SK-N-MC (cell line): Measurements from ENCODE around the gene MYO5C.
"Not testable (repeated sequence)": the region's sequence is repeated elsewhere in the genome, so short reads cannot be mapped to it uniquely, and the experiment has no call there.

Source experiments
- DNase-seq: peaks from one replicate; pipeline ENCODE4 v3.0.0-alpha.2; 2011; ENCODE audit warnings: low read depth, low spot score
- H3K27ac ChIP-seq: fragments of 200-600 bp; sonication (generic); 2 replicates; pipeline ENCODE4 v1.5.1; 2016; ENCODE audit warnings: mixed run types
- H3K36me3 ChIP-seq: fragments of 200-600 bp; sonication (generic); 2 replicates; pipeline ENCODE4 v1.6.1; 2017; ENCODE audit warnings: antibody characterized with exemption, low read length, mixed read lengths; ENCODE audit not compliant: insufficient read depth
- H3K4me3 ChIP-seq: fragments of 200-600 bp; sonication (generic); 2 replicates; pipeline ENCODE4 v1.5.1; 2016
- H3K9ac ChIP-seq: fragments of 200-600 bp; sonication (generic); 2 replicates; pipeline ENCODE4 v1.8.0; 2017; ENCODE audit warnings: mixed run types, mixed read lengths; ENCODE audit not compliant: insufficient read length
- H3K9me3 ChIP-seq: fragments of 200-600 bp; sonication (generic); 2 replicates; pipeline ENCODE4 v1.6.1; 2017; ENCODE audit warnings: low read depth, mild to moderate bottlenecking, antibody characterized with exemption, low read length, moderate library complexity, mixed read lengths
- EZH2 ChIP-seq: fragments of 200-600 bp; sonication (generic); IDR thresholded peaks from one replicate; pipeline ENCODE4 v1.6.1; 2017; ENCODE audit warnings: antibody characterized with exemption
- FOXP2 ChIP-seq: optimal IDR thresholded peaks from 2 replicates; pipeline ENCODE3; 2011; ENCODE audit warnings: mild to moderate bottlenecking, moderate library complexity; ENCODE audit not compliant: insufficient read depth; ENCODE audit errors: extremely low read length, control extremely low read depth
- POLR2AphosphoS5 ChIP-seq: IDR thresholded peaks from 2 replicates; pipeline ENCODE4 v1.6.1; 2012; ENCODE audit warnings: mild to moderate bottlenecking, low read depth, low read length, borderline replicate concordance

Gene MYO5C

GRCh38 chr15:52292780-52293392 is 2.7 kb downstream of the MYO5C start:
- TF ChIP-seq EZH2 (no peak), FOXP2 (no peak), POLR2AphosphoS5 (no peak)
- Histone ChIP-seq H3K9ac (no peak overlapping the region), H3K27ac (no peak overlapping the region), H3K9me3 (no peaks in the 10 kb centered on the region), H3K4me3 (no peak overlapping the region), H3K36me3 (no peaks in the 10 kb centered on the region)
- no peak for DNase-seq

DNA sequence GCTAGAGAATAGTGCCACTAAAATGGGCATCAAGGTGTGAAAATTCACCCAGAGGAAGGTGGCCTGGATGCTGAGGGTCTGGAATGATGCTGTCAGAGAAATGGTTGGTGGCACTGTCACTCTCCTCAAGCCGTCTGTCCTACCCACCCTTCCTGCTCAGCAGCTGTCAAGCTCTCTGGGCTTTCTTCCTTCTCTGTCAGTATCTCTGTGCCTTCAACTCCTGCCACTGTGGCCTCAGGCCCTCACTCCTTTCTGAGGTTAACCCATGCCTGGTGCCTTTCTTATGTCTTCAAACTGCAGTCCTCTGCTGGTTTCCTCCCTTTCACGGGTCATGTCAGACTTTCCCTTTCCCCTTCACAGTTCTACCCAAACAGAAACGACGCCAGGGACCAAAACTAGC is 4.4 kb downstream of the MYO5C start:
- H3K27ac ChIP-seq: no peak overlapping the region
- no peaks in the 10 kb centered on the region for H3K36me3 ChIP-seq
- no peak for DNase-seq
- H3K4me3 ChIP-seq: no peak overlapping the region
- no peak overlapping the region for H3K9ac ChIP-seq
- H3K9me3 ChIP-seq: no peaks in the 10 kb centered on the region
- TF ChIP-seq POLR2AphosphoS5: no peak
- TF ChIP-seq FOXP2: no peak
- TF ChIP-seq EZH2: no peak

GRCh38 chr15:52290800-52291199 is 4.8 kb downstream of the MYO5C start:
- Histone ChIP-seq H3K27ac (no peak overlapping the region), H3K36me3 (no peaks in the 10 kb centered on the region), H3K4me3 (no peak overlapping the region), H3K9me3 (no peaks in the 10 kb centered on the region), H3K9ac (no peak overlapping the region)
- TF ChIP-seq FOXP2: no peak
- TF ChIP-seq POLR2AphosphoS5: no peak
- DNase-seq: no peak

DNA sequence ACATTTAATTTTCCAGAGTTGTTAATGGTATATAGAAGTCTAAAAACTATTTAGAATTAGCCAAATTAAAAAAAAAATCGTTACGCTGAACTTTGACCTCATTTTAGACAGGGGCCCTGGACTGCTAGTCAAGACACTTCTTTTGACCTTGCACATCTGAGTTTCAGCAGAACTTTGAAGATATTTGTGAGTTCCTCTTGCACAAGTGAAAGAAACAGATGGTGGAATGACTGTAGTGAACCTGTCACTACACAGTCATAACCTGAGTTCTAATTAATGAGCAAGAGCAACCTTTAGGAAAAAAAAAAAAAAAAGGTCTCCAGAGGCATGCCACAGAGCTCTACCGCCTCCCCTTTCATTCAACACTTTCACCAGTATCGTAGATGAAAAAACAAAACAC is 5.3 kb downstream of the MYO5C start:
- no peak for TF ChIP-seq FOXP2
- TF ChIP-seq POLR2AphosphoS5: no peak
- no peak for TF ChIP-seq EZH2
- H3K27ac ChIP-seq: no peak overlapping the region
- H3K9ac ChIP-seq: no peak overlapping the region
- no peak overlapping the region for H3K4me3 ChIP-seq
- no peaks in the 10 kb centered on the region for H3K9me3 ChIP-seq
- DNase-seq: no peak
- no peaks in the 10 kb centered on the region for H3K36me3 ChIP-seq

DNA sequence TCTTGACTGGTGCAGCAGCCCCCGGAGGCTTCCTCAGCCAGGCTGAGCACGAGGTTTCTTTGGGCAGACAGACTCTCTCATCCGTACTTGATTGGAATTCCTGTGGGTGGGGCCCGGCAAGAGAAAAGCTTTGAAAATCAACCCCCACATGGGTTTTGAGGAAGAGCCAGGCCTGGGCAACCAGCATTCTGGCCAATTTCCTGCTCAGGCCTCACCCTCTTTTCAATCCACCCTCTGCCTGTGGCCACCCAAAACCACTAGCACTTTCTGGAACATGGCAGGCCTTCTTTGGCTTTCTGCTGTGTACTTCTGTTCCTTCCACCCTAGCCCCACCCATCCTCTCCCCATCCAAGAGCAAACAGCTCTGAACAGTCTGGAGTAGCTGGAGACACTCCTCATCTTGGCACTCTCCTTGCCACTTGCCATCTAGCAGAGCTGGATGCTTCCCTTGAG is 5.9 kb downstream of the MYO5C start:
- no peak overlapping the region for H3K27ac ChIP-seq
- no peaks in the 10 kb centered on the region for H3K36me3 ChIP-seq
- H3K9ac ChIP-seq: no peak overlapping the region
- no peak for DNase-seq
- no peaks in the 10 kb centered on the region for H3K9me3 ChIP-seq
- no peak overlapping the region for H3K4me3 ChIP-seq
- TF ChIP-seq POLR2AphosphoS5: no peak
- no peak for TF ChIP-seq EZH2
- no peak for TF ChIP-seq FOXP2

GRCh38 chr15:52288986-52289385 is 6.6 kb downstream of the MYO5C start:
- H3K36me3 ChIP-seq: no peaks in the 10 kb centered on the region
- TF ChIP-seq POLR2AphosphoS5: no peak
- no peak overlapping the region for H3K4me3 ChIP-seq
- no peak for DNase-seq
- no peak overlapping the region for H3K9ac ChIP-seq
- H3K27ac ChIP-seq: no peak overlapping the region
- H3K9me3 ChIP-seq: no peaks in the 10 kb centered on the region

DNA sequence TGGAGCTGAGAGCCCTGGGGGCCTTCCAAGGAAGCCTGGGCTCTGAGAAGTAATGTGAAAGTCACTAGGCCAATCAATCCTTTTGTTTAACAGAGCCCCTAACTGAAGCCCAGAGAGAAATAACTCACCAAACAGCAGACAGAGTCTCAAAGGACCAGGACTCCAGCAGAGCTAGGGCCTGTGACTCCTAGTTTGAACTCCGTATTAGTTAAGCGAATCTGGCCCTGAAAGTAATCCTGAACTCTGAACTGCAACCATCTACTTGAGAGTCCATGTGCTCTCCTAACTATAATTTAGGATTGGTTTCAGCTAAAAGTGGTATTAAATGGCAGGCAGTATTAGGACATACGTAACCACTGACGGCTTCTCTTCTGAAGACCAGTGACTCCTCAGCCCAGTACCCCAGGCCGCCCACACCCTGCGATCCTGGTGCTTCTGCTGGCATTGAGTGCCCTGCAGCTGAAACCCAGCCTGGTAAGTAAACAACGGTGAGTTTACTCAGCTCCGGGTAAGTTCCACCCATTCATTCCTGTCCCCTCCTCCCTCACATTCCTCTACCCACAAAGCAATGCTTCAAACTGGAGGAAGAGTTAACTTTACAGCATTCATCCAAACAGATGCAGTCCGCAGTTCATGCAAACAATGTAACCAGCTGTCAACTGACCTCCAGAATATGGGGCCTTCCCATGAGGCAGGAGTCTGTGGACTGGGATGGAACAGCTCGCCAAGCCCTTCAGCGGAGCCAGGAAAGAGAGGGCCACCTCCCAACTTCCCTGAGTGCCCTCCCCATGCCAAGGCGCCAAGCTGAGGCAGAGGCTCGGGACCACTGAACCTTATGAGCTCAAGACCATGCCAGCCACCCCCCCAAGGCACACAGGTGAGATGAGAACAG is 7.3 kb downstream of the MYO5C start:
- H3K36me3 ChIP-seq: no peaks in the 10 kb centered on the region
- no peak overlapping the region for H3K4me3 ChIP-seq
- no peaks in the 10 kb centered on the region for H3K9me3 ChIP-seq
- no peak overlapping the region for H3K27ac ChIP-seq
- DNase-seq: no peak
- TF ChIP-seq POLR2AphosphoS5 (no peak), FOXP2 (no peak), EZH2 (no peak)
- no peak overlapping the region for H3K9ac ChIP-seq

GRCh38 chr15:52287114-52287513 is 8.5 kb downstream of the MYO5C start:
- H3K4me3 ChIP-seq: no peak overlapping the region
- DNase-seq: no peak

DNA sequence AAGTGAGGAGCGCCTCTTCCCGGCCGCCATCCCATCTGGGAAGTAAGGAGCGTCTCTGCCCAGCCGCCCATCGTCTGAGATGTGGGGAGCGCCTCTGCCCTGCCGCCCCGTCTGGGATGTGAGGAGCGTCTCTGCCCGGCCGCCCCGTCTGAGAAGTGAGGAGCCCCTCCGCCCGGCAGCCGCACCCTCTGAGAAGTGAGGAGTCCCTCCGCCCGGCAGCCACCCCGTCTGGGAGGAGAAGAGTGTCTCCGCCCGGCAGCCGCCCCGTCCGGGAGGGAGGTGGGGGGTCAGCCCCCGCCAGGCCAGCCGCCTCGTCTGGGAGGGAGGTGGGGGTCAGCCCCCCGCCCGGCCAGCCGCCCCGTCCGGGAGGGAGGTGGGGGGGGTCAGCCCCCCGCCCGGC is 9.7 kb downstream of the MYO5C start:
- not testable (repeated sequence) for H3K27ac ChIP-seq, H3K9ac ChIP-seq, H3K36me3 ChIP-seq, H3K4me3 ChIP-seq, DNase-seq, H3K9me3 ChIP-seq

More at GRCh38 chr15:52287114-52287513, 8.5 kb downstream of the MYO5C start:
- Histone ChIP-seq H3K36me3 (no peaks in the 10 kb centered on the region), H3K27ac (no peak overlapping the region), H3K9ac (no peak overlapping the region), H3K9me3 (no peaks in the 10 kb centered on the region)
- TF ChIP-seq POLR2AphosphoS5 (no peak), FOXP2 (no peak), EZH2 (no peak)
